Loucy (cell line): ENCODE data around the gene CD86.

ENCODE experiments used
- EZH2phosphoT487 ChIP-seq: fragments of 200-600 bp; IDR thresholded peaks from 2 replicates; pipeline ENCODE4 v1.6.1; 2018; ENCODE audit warnings: antibody characterized with exemption, mild to moderate bottlenecking, moderate library complexity, borderline replicate concordance
- TF ChIP-seq, protein P1 (sequence below): fragments of 200-600 bp; sonication (generic); conservative IDR thresholded peaks from 2 replicates; pipeline ENCODE4 v1.5.1; 2014; ENCODE audit warnings: mild to moderate bottlenecking, antibody characterized with exemption, low read length

GRCh38 chr3:122074621-122075265, 19.6 kb downstream of the CD86 start:
- TF ChIP-seq, protein P1, sequence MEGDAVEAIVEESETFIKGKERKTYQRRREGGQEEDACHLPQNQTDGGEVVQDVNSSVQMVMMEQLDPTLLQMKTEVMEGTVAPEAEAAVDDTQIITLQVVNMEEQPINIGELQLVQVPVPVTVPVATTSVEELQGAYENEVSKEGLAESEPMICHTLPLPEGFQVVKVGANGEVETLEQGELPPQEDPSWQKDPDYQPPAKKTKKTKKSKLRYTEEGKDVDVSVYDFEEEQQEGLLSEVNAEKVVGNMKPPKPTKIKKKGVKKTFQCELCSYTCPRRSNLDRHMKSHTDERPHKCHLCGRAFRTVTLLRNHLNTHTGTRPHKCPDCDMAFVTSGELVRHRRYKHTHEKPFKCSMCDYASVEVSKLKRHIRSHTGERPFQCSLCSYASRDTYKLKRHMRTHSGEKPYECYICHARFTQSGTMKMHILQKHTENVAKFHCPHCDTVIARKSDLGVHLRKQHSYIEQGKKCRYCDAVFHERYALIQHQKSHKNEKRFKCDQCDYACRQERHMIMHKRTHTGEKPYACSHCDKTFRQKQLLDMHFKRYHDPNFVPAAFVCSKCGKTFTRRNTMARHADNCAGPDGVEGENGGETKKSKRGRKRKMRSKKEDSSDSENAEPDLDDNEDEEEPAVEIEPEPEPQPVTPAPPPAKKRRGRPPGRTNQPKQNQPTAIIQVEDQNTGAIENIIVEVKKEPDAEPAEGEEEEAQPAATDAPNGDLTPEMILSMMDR, result no peak
- TF ChIP-seq EZH2phosphoT487, result no peak
